Adrenal gland (tissue), 5 donors: ENCODE data around the gene PTPRJ.

Source experiments
- POLR2A ChIP-seq, 2 donors: fragments of 450-650 bp; IDR thresholded peaks; one replicate each; pipeline ENCODE4 v1.6.1; 2017; ENCODE audit warnings: antibody characterized with exemption in 2 of 2, mild to moderate bottlenecking in 2 of 2, moderate library complexity in 1 of 2
- TF ChIP-seq, protein P1 (sequence below), 6 experiments: fragments of 450-650 bp in 4 of 6; fragments of 200-600 bp in 2 of 6; sonication (generic) in 1 of 6; IDR thresholded peaks; 1 replicate in 5 of 6; 2 replicates in 1 of 6; pipeline versions ENCODE4 v1.5.1 to v1.8.0; 2016 to 2021; ENCODE audit warnings: antibody characterized with exemption in 6 of 6, mild to moderate bottlenecking in 2 of 6, moderate library complexity in 1 of 6
- donor health status: DM: no; HTN: no; CAD: no.

DNA sequence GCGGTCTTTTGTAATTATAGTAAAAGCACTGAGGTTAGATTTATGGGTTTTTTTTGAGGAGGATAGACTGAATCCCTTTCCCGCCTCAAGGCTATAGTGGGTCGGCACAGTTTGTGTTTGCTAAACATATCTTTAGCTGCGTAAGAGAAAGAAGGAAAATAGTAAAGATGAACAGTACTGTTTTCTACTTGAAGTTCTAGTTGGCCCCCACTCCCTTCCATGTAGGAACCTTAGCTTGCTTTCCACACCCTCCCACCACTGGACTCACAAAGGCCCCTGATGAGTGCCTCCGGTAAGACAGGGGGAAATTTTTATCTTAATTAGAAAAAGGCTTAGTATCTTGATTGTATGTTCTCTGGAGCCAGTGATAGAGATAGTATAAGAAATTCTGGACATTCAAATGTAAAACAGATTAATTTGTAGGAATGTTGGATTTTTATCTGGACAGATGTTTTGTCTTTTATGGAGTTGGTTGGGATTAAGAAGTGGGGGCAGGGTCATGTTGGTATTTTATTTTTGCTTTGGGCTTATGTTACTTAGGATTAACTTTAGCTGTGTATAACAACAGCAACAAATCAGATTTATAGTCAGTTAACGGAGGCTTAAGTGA is 49.4 kb downstream of the PTPRJ start:
- TF ChIP-seq POLR2A (IDR thresholded peaks at IDR 0.05): no peak
- TF ChIP-seq, protein P1, sequence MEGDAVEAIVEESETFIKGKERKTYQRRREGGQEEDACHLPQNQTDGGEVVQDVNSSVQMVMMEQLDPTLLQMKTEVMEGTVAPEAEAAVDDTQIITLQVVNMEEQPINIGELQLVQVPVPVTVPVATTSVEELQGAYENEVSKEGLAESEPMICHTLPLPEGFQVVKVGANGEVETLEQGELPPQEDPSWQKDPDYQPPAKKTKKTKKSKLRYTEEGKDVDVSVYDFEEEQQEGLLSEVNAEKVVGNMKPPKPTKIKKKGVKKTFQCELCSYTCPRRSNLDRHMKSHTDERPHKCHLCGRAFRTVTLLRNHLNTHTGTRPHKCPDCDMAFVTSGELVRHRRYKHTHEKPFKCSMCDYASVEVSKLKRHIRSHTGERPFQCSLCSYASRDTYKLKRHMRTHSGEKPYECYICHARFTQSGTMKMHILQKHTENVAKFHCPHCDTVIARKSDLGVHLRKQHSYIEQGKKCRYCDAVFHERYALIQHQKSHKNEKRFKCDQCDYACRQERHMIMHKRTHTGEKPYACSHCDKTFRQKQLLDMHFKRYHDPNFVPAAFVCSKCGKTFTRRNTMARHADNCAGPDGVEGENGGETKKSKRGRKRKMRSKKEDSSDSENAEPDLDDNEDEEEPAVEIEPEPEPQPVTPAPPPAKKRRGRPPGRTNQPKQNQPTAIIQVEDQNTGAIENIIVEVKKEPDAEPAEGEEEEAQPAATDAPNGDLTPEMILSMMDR (IDR thresholded peaks at IDR 0.05): no peak
